Adrenal gland (tissue), 12 donors: ENCODE data around the gene LTBP2. TPM values are rescaled to one million over a fixed set of nuclear protein-coding genes. Genes with fewer than 3 reads are reported as not detected.

ENCODE experiments used
- DNase-seq, 7 donors: peaks; one replicate each; pipeline ENCODE4 v3.0.0-alpha.2; 2019 to 2020
- H3K27ac ChIP-seq, 5 donors: fragments of 200-600 bp; sonication (generic) in 4 of 5; 1 replicate in 3 of 5; 2 replicates in 2 of 5; pipeline versions ENCODE4 v1.5.1 to v1.8.0; 2016 to 2020; ENCODE audit warnings: mild to moderate bottlenecking in 1 of 5
- H3K27me3 ChIP-seq: fragments of 200-600 bp; 2 replicates; pipeline ENCODE4 v1.8.0; 2021
- H3K36me3 ChIP-seq, 2 donors: fragments of 200-600 bp; replicated peaks in 1 of 2; 1 replicate in 1 of 2; 2 replicates in 1 of 2; pipeline versions ENCODE4 v1.5.1 to v1.8.0; 2018 to 2022
- H3K4me1 ChIP-seq, 2 donors: fragments of 200-600 bp; replicated peaks in 1 of 2; 1 replicate in 1 of 2; 2 replicates in 1 of 2; pipeline versions ENCODE4 v1.5.1 to v1.8.0; 2018 to 2021
- H3K4me3 ChIP-seq, 4 donors: fragments of 200-600 bp; sonication (generic) in 3 of 4; one replicate each; pipeline ENCODE4 v1.5.1; 2016 to 2018
- H3K9me3 ChIP-seq, 3 donors: fragments of 200-600 bp; sonication (generic) in 1 of 3; replicated peaks in 1 of 3; 1 replicate in 2 of 3; 2 replicates in 1 of 3; pipeline versions ENCODE4 v1.5.1 to v1.8.0; 2016 to 2021
- POLR2A ChIP-seq, 2 donors: fragments of 450-650 bp; IDR thresholded peaks; one replicate each; pipeline ENCODE4 v1.6.1; 2017; ENCODE audit warnings: antibody characterized with exemption in 2 of 2, mild to moderate bottlenecking in 2 of 2, moderate library complexity in 1 of 2
- WGBS, 4 donors: extraction: QIAGEN DNeasy Blood & Tissue Kit in 2 of 4; methylation state at CpG; one replicate each; pipeline versions ENCODE4 v1.1.5 to v1.1.7; 2013 to 2017; 5-methylcytosine and 5-hydroxymethylcytosine counted together
- intact Hi-C, 2 donors: fragments of 100-400 bp; cut with DNase I; formaldehyde crosslinking; loops; one replicate each; pipeline versions ENCODE4 v1.14.1 to v1.15.0; 2022 to 2023
- polyA plus RNA-seq, 3 donors: library from polyadenylated mRNA; stranded (reverse); fragments of 200-250 nt in 2 of 3; fragments of 350-450 nt in 1 of 3; fragmentation: Illumina TruSeq in 1 of 3; extraction: RNeasy Lipid Tissue Mini Kit (QIAGEN cat#74804) in 1 of 3; gene quantifications; one replicate each; pipeline ENCODE4 v1.2.3, GENCODE V29; 2013 to 2014
- total RNA-seq, 9 donors: library from RNA; depleted of rRNA in 4 of 9; stranded (reverse); fragments of >200 nt in 4 of 9; fragments of 120-200 nt in 1 of 9; fragmentation: NEBNext Ultra II Directional in 1 of 9; extraction: Animal tissue kit (Norgen Biotek cat#: 25700) in 1 of 9; gene quantifications; one replicate each; pipeline versions ENCODE4 v1.1.0 to v1.2.4, GENCODE V29; 2013 to 2023
- TF ChIP-seq, protein P1 (sequence below), 6 experiments: fragments of 450-650 bp in 4 of 6; fragments of 200-600 bp in 2 of 6; sonication (generic) in 1 of 6; IDR thresholded peaks; 1 replicate in 5 of 6; 2 replicates in 1 of 6; pipeline versions ENCODE4 v1.5.1 to v1.8.0; 2016 to 2021; ENCODE audit warnings: antibody characterized with exemption in 6 of 6, mild to moderate bottlenecking in 2 of 6, moderate library complexity in 1 of 6
- donor health status: healthy with polysubstance abuse.
- donor health status: Bipolar disorder and iron deficiency.
- donor health status: DM: yes; HTN: yes; CAD: no.
- donor health status: DM: no; HTN: no; CAD: no.
- donor health status: DM: no; HTN: no; CAD: no.
- donor health status: DM: yes; HTN: yes; CAD: no.

The LTBP2 gene
- total and polyA plus RNA-seq, 12 donors: 2.1 to 17.0 (median 6.2) TPM

DNA sequence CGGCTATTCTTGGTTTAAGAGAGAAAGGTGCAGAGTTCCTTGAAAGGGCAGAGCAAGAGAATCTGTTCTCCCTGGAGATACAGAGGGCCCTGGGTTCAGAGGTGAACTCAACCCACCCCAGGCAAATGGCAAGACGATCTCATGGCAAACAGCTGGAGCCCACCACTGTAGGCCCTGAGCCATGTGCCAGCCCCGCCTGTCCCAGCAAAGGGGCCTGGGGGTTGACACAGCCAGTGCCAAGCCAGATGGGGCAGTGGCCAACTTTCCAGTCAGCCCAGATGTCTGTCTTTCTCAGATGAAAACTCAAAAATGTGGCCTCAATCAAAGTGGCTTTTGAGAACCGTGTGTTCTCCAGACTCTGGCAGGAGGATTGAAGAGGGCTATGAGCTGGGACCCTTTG is 66.7 kb downstream of the LTBP2 start:
- no peak overlapping the region for H3K27ac ChIP-seq
- WGBS, 4 donors: 83 to 96% (median 88%) methylated on average over 2 to 4 of the region's 4 CpGs
- no peaks in the 10 kb centered on the region for H3K9me3 ChIP-seq
- H3K27me3 ChIP-seq: no peaks in the 10 kb centered on the region
- intact Hi-C loops: no loop called here
- no peak for DNase-seq
- no peaks in the 10 kb centered on the region for H3K36me3 ChIP-seq
- no peaks in the 10 kb centered on the region for H3K4me1 ChIP-seq
- TF ChIP-seq, protein P1, sequence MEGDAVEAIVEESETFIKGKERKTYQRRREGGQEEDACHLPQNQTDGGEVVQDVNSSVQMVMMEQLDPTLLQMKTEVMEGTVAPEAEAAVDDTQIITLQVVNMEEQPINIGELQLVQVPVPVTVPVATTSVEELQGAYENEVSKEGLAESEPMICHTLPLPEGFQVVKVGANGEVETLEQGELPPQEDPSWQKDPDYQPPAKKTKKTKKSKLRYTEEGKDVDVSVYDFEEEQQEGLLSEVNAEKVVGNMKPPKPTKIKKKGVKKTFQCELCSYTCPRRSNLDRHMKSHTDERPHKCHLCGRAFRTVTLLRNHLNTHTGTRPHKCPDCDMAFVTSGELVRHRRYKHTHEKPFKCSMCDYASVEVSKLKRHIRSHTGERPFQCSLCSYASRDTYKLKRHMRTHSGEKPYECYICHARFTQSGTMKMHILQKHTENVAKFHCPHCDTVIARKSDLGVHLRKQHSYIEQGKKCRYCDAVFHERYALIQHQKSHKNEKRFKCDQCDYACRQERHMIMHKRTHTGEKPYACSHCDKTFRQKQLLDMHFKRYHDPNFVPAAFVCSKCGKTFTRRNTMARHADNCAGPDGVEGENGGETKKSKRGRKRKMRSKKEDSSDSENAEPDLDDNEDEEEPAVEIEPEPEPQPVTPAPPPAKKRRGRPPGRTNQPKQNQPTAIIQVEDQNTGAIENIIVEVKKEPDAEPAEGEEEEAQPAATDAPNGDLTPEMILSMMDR (IDR thresholded peaks at IDR 0.05): no peak
- no peak for TF ChIP-seq POLR2A (IDR thresholded peaks at IDR 0.05)
- no peak overlapping the region for H3K4me3 ChIP-seq

DNA sequence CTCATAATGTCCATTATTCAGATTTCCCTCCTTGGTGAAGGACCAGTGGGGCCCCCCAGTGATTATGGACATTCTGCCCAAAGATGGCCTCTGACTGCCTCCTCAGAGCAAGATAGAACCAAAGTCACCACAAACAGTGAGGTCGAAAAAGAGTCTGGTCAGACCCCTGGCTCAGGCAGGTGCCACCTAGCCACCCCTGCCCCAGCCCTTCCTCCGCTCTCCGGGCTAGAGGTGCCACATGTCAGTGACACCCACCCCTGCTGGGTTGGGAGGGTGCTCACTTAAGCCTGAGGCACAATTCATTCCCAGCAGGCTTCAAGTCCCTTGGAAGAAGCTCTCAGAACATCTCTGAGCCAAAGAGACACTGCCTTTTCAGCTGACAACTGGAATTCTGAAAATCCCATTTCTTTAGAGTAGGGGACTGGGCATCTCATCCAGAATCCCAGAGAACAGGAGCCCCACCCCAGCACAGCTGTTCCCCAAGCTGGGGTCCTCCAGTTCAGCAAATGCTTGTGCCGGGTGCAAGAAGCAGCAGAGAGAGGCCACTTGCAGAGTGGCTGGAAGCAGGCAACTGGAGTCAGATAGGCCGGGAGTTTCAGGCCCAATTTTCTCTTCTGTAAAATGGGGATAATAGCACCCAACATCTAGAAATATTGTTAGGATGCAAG is 68.1 kb downstream of the LTBP2 start:
- H3K4me3 ChIP-seq: no peak overlapping the region
- H3K27ac ChIP-seq: no peak overlapping the region
- H3K36me3 ChIP-seq: no peaks in the 10 kb centered on the region
- 86 to 92% (median 90%) methylated on average over 3 to 5 of the region's 5 CpGs for WGBS, 4 donors
- intact Hi-C loops: no loop called here
- H3K9me3 ChIP-seq: no peaks in the 10 kb centered on the region
- H3K27me3 ChIP-seq: no peaks in the 10 kb centered on the region
- TF ChIP-seq POLR2A (IDR thresholded peaks at IDR 0.05): no peak
- TF ChIP-seq, protein P1 (IDR thresholded peaks at IDR 0.05): no peak
- H3K4me1 ChIP-seq: no peaks in the 10 kb centered on the region
- DNase-seq: no peak

DNA sequence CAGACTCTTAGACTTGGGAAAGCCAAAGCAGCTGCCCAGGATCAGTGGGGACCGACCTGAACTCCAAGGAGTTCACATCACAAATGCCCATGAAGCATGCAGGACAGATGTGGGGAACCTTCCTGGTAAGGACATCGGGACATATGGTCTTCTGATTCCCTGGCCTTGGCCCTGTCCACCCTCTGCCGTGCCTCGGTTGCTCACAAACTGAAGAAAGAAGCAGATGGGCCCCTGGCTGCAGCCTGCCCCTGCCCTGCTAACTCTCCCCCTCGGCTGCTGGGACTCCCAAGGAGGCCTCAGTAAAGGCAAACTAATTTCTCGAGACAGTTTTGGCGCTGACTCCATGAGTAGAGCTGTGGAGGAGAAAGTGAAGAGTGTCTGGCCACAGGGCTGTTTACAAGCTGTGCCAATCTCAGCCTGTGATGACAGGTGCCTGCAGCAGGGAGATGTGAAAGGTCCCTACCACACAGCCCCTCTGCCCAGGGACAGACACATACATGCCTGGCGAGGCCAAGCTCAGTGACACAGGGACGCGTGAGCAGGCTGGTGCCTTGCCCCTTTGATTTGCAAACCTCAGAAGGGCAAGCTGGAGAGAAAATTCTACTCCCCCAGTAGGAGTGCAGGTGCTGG is 69.9 kb downstream of the LTBP2 start:
- no peak overlapping the region for H3K4me3 ChIP-seq
- WGBS, 4 donors: 85 to 90% (median 90%) methylated on average over 9 to 10 of the region's 10 CpGs
- DNase-seq: no peak
- H3K36me3 ChIP-seq: no peaks in the 10 kb centered on the region
- no peaks in the 10 kb centered on the region for H3K27me3 ChIP-seq
- TF ChIP-seq, protein P1 (IDR thresholded peaks at IDR 0.05): no peak
- TF ChIP-seq POLR2A (IDR thresholded peaks at IDR 0.05): no peak
- H3K27ac ChIP-seq: no peak overlapping the region
- intact Hi-C loops: no loop called here
- no peaks in the 10 kb centered on the region for H3K9me3 ChIP-seq
- H3K4me1 ChIP-seq: no peaks in the 10 kb centered on the region

DNA sequence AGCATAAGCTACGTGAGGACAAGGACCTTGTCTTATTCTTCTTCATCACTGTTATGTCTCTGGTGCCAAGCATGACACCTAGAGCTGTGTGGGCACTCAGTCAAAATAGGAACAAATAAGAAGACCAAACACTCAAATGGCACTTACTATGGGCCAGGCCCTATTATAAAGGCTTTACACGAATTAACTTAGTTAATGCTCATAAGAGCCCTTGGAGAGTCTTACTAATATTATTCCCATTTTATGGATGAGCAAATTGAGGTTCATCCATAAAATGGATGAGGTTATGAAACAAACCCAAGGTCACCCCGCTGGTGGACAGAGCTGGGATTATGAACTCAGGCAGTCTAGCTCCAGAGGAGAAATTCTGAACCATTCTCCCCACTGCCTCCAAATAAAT is 70.8 kb downstream of the LTBP2 start:
- intact Hi-C loops: no loop called here
- H3K4me3 ChIP-seq: no peak overlapping the region
- H3K4me1 ChIP-seq: no peaks in the 10 kb centered on the region
- H3K27me3 ChIP-seq: no peaks in the 10 kb centered on the region
- TF ChIP-seq, protein P1 (IDR thresholded peaks at IDR 0.05): no peak
- no peak for TF ChIP-seq POLR2A (IDR thresholded peaks at IDR 0.05)
- WGBS, 4 donors: 64 to 82% (median 78%) methylated on average over 3 of the region's 3 CpGs
- H3K27ac ChIP-seq: no peak overlapping the region
- no peaks in the 10 kb centered on the region for H3K36me3 ChIP-seq
- H3K9me3 ChIP-seq: no peaks in the 10 kb centered on the region
- no peak for DNase-seq
